Activated effector memory CD4-positive, alpha-beta T cell treated with Interleukin-2 at 50 U/mL for 16 hours (primary cell): Measurements from ENCODE around the gene SIGLEC11.
"Not testable (repeated sequence)": the region's sequence is repeated elsewhere in the genome, so short reads cannot be mapped to it uniquely, and the experiment has no call there.

ENCODE experiments used
- DNase-seq: peaks from one replicate; pipeline ENCODE4 v3.0.0-alpha.2; 2020

SIGLEC11 gene

DNA sequence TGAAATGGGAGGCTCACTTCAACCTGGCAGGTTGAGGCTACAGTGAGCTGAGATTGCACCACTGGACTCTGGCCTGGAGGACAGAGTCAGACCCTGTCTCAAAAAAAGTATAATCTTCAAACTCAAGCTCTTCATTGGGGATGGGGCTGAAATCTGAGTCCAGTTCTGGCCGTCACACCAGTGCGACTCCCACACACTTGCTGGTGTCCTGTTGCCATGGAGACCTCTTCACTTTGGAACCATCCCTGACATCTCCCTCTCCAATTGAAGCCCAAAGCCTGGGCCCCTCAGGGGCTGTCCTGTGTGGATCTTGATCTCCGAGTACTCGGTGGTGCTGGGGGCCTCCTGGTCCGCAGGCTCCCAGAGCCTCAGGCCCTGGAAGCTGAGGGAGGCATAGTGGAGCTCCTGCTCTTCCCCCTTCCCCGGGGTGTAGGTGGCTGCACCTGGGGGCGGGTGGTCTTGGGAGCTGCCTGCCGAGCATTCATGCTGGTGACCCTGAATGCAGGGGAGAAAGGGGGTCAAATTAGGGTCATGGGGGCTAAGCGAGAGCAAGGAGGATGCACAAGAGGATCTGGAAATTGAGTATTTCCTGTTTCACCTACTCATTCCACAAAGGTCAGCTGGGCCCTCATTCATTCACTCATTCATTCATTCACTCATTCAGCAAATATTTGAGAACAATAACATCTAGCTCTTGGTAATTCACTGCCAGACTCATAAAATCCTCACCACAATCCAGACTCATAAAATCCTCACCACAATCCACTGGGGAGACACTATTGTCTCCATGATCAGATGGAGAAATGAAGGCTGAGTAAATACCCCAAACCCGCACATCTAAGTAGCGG is 11.0 kb downstream of the SIGLEC11 start:
- DNase-seq = no peak

DNA sequence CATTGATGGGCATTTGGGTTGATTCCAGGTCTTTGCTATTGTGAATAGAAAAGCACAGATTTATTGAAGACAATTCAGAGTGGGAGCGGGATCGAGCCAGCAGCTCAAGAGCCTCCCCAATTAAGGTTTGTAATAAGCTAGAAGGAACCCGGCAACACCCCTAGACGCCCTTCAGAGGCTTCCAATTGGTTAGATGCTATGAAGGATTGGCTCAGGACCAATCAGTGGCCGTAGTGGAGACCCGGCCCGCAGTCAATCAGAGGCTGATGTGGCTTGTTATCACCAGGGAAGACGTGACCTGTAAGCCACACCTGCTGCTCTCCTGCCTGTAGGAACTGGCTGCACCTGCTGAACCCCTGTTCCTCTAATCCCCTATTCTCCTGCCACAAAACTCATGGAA is 14.6 kb downstream of the SIGLEC11 start:
- DNase-seq = no peak

DNA sequence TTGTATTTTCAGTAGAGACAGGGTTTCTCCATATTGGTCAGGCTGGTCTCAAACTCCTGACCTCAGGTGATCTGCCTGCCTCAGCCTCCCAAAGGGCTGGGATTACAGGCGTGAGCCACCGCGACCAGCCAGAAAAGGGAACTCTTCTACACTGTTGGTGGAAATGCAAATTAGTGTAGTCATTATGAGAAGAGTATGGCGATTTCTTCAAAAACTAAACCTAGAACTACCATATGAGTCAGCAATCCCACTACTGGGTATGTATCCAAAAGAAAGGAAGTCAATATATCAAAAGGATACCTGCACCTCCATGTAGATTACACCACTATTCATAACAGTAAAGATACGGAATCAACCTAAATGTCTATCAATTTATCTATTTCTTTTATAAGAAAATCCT is 16.4 kb downstream of the SIGLEC11 start:
- not testable (repeated sequence) for DNase-seq

DNA sequence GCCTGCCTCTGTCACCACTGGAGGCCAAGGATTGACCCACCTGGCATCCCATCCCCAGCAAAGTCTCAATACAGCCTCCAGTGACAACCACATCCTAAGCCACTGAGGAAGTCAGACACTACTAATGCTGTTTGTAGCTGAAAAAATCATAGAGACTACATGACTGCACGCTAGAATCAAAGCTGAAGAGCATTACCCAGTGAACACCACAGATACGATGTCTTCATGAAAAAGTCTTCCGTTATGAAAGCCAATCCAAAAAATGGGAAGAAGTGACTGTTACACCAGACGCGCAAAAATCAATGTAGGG is 20.5 kb downstream of the SIGLEC11 start:
- DNase-seq = no peak

DNA sequence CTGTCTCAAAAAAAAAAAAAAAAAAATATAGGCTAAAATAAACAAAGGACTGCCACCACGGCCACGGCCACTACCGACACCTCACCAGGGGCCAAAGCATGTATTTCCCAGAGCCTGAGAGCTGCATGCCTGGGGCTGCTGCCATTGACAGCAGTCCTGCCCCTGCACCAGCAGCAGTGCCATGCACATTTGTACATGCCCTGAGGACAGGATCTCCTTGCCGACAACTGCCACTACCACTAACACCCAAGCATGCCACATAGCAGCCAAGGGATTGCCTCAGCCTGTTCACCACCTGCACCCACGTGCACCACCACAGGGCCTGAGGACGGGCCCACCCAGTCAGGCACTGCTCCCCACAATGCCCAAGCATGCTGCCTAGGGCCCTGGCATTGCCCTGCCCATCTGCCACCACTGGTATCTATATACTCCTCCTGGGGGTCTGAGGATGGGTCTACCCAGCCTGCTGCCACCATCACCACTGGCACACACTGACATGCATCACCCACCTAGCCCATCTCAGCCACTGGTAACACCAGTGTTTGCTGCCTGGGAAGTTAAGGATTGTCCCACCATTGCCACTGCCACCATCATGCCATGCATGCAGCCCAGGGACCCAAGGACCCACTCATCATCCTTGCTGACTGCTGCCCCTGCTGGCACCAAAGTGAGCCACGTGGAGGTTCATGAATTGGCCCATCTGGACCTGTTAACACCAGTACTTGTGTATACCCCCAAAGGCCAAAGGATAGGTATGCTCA is 21.1 kb downstream of the SIGLEC11 start:
- no peak for DNase-seq

DNA sequence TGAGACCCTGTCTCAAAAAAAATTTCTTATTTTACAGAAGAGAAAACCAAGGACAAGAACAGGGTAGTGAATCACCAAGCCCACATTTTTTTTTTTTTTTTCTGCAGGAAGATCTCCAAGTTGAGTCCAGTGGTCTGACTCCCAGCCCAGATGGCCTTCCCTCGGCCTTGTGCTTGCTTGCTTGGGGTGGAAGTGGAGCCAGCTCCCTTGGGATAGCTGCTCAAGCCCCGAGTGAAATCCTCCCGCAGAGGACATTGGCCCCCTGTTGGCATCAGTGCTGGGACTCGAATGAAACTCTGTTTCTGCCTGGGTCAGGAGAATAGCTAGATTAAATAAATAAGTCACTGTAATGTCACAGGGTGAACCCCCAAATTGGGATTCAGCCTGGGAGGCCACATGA is 22.3 kb downstream of the SIGLEC11 start:
- DNase-seq = no peak

DNA sequence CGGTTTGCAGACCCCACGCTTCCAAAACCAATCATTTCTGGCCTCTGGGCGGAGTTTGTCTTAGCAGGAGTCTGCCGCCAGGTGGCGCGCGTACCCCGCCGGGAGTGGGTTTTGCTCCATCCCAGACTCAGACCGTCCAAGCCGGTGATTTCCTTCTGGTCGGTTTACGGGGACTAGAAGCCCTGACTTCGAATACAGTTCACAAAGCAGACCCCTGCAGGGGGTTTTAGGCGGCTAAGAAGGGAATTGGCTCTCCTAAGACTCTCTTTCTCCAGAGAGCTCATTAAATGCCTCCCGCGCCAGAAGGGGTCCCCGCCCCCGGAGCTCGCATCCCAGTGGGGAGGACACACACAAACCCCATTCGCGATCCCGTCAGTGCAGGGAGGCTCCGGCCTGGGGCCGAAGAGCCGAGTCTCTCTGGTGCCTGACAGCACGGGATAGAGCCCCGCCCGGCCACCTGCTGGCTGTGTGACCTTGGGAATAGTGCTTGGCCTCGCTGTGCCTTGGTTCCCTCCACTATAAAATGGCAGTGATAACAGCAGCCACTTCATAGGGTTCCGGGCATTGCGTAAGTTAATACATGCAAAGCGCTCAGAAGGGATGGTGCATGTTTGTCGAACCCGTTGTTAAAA is 23.1 kb downstream of the SIGLEC11 start:
- DNase-seq = peak; percentile 65

DNA sequence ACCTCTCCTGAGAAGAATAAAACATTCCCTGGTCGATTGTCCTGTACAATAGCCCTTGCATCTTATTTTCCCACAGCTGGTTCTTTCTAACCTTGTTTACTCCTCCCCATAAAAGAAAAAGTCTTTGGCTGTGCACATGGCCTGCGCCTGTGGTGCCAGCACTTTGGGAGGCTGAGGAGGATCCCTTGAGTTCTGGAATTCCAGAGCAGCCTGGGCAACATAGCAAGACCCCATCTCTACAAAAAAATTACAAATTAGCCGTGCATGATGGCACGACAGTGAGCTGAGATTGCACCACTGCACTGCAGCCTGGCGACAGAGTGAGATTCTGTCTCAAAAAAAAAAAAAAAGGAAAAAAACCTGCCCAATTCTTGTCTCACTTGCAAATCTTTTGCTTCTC is 24.4 kb downstream of the SIGLEC11 start:
- no peak for DNase-seq

DNA sequence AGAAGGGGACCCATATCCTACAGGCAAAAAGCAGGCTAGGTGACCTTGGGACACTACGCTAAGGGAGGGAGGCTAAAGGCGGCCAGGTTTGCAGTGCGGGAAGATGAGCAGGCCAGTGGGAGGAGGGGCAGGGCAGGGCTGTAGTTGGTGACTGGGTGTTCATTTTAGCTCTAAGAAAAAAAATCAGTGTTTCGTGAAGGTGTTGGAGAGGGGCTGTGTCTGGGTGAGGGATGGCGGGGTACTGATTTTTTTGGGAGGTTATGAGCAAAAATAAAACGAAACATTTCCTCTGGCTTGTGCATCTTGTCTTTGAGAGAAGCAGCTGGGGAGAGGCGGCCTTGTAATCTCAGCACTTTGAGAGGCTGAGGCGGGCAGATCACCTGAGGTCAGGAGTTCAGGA is 27.3 kb downstream of the SIGLEC11 start:
- DNase-seq = no peak

DNA sequence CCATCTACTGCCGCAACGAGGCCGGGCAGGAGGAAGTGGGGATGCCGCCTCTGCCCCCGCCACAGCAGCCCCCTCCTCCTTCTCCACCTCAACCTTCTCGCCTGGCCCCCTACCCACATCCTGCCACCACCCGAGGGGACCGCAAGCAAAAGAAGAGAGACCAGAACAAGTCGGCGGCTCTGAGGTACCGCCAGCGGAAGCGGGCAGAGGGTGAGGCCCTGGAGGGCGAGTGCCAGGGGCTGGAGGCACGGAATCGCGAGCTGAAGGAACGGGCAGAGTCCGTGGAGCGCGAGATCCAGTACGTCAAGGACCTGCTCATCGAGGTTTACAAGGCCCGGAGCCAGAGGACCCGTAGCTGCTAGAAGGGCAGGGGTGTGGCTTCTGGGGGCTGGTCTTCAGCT is 28.2 kb downstream of the SIGLEC11 start:
- peak; percentile 56 for DNase-seq

DNA sequence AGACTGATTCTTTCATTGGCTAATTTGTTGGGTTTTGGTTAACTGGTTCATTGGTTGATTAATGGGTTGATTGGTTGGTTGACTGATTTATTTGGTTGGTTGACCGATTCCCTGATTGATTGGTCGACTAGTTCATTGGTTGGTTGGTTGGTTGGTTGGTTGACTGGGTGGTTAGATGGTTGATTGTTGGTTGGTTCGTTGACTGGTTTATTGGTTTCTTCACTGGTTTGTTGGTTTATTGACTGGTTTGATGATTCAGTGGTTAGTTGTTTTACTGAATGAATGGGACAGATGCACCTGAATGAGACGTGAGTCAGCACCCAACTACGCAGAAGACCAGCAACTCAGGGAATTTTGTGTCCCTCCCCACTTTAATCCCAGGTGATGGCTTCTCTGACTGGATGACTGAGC is 28.9 kb downstream of the SIGLEC11 start:
- no peak for DNase-seq

DNA sequence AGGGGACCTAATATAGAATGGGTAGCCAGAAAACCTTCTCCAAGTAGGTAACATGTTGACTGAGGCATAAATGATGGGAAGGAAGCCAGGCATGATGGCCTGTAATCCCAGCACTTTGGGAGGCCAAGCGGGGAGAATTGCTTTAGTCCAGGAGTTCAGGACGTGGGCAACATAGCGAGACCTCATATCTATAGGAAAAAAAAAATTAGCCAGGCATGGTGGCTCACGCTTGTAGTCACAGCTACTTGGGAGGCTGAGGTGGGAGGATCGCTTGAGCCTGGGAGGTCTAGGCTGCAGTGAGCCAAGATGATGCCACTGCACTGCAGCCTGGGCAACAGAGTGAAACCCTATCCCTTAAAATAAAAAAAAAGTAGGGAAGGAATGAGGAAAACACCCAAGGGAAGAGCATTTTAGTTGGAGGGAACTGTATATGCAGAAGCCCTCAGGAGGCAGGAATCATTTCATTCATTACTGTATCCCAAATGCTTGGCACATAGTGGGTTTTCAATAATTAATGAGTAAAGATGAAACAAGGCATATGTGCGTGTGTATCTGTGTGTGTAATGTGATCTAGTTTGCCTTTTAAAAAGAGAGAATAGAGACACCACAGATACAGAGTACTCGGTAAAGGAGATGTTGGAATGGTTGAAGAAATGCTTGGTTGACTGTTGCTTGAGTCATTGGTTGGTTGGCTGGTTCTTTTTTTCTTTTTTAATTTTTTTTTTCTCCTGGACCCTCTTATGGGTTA is 29.5 kb downstream of the SIGLEC11 start:
- DNase-seq = no peak

DNA sequence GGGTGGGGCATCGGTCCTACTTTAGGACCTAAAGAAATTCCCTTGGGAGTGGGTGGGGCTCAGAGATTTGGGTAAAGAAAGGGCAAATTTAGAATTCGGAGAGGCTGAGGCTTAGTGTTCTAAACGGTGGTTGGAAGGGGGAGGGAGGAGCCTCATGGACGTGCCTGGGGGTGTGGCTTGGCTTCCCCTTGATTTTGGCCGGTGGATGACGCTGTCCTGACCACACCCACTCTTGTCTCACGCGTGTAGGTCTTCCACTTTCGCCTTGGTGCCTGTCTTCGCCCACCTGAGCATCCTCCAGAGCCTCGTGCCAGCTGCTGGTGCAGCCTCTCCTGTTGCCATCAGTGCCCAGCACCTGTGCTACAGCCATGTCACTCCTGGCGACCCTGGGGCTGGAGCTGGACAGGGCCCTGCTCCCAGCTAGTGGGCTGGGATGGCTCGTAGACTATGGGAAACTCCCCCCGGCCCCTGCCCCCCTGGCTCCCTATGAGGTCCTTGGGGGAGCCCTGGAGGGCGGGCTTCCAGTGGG is 30.4 kb downstream of the SIGLEC11 start:
- no peak for DNase-seq

DNA sequence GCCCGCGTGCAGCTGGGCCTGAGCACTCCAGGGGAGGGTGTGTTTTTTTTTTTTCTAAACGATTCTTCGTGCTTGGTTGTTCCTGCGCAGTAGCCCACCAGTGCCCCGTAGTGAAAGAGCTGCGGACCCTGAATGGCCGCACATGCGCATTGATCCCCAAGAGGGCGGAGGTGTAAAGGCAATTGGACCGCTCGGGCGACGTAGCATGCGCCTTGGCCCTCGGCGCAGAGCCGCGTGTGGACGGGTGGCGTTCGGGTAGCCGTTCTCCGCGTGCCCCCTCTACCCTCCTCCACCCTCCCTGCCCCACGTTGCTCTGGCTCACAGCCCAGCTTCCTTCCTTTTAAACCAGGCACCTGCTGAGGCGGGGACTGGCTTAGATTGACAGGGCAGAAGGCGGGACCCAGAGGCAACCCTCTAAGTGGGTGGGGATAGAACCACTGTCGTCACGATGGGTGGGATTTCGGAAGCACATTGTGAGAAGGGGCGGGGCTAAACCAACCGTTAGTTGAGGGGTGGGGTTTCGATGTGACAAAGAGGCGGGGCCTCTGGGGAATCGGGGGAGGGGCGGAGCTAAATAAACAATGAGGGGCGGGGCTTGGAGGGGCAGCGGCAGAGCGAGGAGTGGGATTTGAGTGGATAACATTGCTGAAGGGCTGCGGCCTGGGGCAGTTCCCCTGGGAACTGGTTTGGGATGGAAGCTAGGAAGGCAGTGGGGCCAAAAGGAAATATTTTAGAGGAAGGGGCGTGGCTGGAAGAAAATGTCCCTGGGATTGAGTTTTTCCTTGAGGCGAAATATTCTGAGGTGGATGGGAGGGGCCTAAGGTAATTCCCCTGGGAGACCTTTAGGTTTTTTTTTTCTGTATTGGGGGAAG is 31.1 kb downstream of the SIGLEC11 start:
- peak; percentile 84 for DNase-seq

DNA sequence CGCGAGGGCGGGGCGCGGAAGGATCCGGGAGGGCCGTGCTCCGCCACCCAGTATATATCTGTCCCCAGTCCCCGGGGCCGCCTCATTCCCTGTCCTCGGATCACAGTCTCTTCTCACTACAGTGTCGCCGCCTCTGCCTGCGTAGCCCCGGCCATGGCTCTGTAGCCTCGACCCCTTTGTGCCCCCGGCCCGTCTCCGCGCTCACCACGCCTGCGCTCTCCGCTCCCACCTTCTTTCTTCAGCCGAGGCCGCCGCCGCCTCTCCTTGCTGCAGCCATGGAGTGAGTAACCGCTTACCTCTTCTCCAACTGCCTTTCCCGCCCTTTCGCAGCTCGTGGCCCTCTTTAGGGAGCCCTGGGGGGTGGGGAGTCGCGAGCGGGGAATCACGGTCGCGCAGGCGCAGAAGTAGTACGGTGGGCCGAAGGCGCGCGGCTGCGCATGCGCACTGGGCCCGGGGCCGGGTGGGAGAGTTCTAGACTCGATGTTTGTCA is 31.8 kb downstream of the SIGLEC11 start, which contains the start of the genes ATF5 and NUP62:
Gene ATF5 (plus strand): TSS at position 85 of the 490 bp plus-strand sequence. CDS start 1,646 bp downstream, outside the sequence.
Gene NUP62 (minus strand): TSS at position 384 of the 490 bp plus-strand sequence. CDS start 19,697 bp downstream, outside the sequence.
- peak; percentile 82 for DNase-seq

DNA sequence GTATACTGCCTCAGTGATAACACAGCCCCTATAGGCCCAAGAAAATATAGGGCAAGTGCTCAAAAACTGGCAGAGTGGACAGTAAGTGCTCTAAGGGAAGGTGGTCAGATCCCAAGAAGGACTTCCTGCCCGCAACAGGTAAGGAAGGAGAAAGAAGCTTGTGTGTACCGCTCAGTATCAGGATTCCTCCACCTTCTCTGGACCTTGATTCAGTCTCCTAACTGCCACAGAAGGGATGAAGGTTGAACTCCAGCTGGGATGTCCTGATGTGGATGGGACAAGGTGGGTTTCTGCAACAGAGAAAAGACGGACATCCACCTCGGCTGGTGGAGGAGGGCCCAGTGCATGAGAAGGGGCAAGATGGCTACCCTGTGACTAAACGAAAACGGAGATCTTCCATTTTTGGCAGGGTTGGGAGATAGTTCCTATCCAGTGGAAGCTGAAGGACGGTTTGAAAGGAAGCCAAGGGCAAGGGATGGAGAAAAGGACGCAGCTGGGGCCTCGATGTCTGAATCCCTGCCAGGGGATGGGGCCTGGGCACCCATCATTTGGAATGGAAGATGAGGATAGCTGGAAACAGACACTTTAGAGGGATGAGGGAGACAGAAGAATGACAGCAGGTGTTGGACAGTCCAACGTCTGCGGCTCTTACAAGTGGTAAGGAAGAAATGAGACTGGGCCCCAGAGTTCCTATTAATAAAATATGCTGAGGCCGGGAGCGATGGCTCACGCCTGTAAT is 33.3 kb downstream of the SIGLEC11 start:
- DNase-seq = no peak

DNA sequence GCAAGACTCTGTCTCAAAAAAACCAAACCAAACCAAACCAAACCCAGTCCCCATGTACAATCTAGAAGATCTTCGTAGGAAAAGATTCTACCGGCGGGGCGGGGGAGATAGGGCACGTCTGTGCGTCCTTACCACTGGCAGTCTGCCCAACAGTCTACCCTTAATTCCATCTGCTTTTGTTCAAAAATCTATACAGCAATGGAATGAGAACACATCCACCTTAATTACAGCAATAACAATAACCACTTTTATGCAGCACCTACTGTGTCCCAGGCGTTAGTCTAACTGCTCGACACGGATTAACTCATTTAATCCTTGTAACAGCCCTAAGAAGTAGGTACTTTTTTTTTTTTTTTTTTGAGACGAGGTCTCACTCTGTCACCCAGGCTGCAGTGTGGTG is 34.5 kb downstream of the SIGLEC11 start:
- no peak for DNase-seq

DNA sequence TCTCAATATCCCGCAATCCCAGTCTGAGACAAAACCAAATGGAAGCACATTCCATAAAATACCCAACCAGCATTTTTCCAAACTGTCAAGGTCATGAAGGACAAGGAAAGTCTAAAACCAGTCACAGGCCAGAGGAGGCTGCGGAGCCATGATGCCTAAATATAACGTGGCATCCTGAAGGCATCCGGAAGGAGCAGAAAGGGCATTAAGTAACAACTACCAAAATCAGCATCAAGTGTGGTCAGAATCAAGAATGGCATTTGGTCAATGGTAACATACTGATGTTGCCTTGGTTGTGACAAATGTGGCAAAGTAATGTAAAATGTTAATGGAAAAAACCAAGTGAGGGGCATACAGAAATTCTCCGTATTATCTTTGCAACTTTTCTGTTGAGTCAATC is 35.5 kb downstream of the SIGLEC11 start:
- DNase-seq = no peak

DNA sequence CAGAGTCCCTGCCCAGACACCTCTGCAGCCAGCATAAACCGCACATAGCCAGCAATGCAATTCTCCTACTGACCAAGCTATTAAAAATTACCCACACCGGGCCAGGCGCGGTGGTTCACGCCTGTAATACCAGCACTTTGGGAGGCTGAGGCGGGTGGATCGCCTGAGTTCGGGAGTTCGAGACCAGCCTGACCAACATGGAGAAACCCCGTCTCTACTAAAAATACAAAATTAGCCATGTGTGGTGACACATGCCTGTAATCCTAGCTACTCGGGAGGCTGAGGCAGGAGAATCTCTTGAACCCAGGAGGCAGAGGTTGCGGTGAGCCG is 36.1 kb downstream of the SIGLEC11 start:
- not testable (repeated sequence) for DNase-seq

DNA sequence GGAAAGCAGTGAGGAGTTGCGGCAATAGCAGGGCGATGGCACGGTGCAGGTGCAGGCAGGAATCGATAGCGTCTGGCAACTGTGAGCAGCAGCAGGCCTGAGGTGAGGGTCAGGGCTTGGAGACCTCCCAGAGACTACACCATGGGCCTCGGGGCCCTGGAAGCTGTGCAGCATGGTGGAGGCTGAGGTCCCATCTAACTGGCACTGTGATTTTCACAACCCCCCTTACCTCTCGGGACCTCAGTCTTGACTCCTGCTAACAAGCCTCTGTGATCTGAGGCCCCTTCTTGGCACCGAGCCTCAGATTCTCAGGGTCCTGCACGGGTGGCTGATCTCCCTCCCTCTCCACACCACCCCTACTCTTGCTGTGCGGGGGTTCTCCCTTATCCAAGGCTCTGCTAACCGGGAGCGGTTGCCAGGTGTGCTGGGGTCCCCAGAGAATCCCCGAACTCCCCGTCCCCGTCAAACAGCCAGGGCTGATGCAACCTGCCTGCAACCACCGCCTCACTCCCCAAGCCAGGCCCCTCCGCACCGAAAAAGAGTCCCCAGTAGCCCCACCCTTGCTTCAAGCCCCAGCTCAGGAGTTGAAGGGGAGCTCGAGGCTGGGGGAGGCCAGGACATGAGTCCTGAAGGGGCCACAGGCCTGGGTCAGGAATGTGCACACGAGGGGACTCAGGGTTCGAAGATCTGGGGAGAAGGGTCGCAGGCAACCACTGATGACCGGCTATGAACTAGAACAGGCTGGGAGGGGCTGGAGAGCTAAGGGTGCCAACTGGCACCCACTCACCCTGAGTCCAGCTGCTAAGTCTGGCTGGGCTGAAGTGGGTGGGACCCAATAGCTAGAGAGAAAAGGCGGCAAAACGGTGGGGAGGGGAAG is 36.7 kb downstream of the SIGLEC11 start:
- DNase-seq = no peak
